Stomach (tissue), 9 donors: ENCODE data around the gene DDX31. TPM values are rescaled to one million over a fixed set of nuclear protein-coding genes. Genes with fewer than 3 reads are reported as not detected.

Source experiments
- DNase-seq, 2 donors: peaks; one replicate each; pipeline versions ENCODE4 v3.0.0 to v3.0.0-alpha.2; 2013 to 2019
- H3K27ac ChIP-seq, 5 donors: fragments of 200-600 bp in 4 of 5; sonication (generic) in 4 of 5; one replicate each; pipeline ENCODE4 v1.5.1; 2013 to 2019; ENCODE audit warnings: mild to moderate bottlenecking in 1 of 5, moderate library complexity in 1 of 5
- H3K27me3 ChIP-seq, 3 donors: fragments of 200-600 bp; sonication (generic); one replicate each; pipeline ENCODE4 v1.5.1; 2017 to 2019; ENCODE audit warnings: mixed run types in 1 of 3
- H3K36me3 ChIP-seq, 4 donors: fragments of 200-600 bp; sonication (generic); 1 replicate in 3 of 4; 2 replicates in 1 of 4; pipeline ENCODE4 v1.5.1; 2016 to 2019
- H3K4me1 ChIP-seq, 4 donors: fragments of 200-600 bp; sonication (generic); one replicate each; pipeline ENCODE4 v1.5.1; 2016 to 2019
- H3K4me3 ChIP-seq, 4 donors: fragments of 200-600 bp; sonication (generic) in 3 of 4; one replicate each; pipeline ENCODE4 v1.5.1; 2016 to 2019; ENCODE audit warnings: mild to moderate bottlenecking in 1 of 4
- H3K9me3 ChIP-seq, 4 donors: fragments of 200-600 bp; sonication (generic); one replicate each; pipeline ENCODE4 v1.5.1; 2016 to 2019
- EP300 ChIP-seq: sonication (generic); formaldehyde crosslinking; IDR thresholded peaks from one replicate; pipeline ENCODE4 v1.6.1; 2017; ENCODE audit warnings: antibody characterized with exemption
- POLR2A ChIP-seq, 4 donors: fragments of 450-650 bp; IDR thresholded peaks; one replicate each; pipeline ENCODE4 v1.6.1; 2016; ENCODE audit warnings: antibody characterized with exemption in 4 of 4, control low read depth in 2 of 4, mild to moderate bottlenecking in 1 of 4, moderate library complexity in 1 of 4
- POLR2AphosphoS5 ChIP-seq, 3 donors: sonication (generic); formaldehyde crosslinking; IDR thresholded peaks; one replicate each; pipeline ENCODE4 v1.6.1; 2016; ENCODE audit warnings: antibody characterized with exemption in 3 of 3
- WGBS, 5 donors: extraction: QIAGEN DNeasy Blood & Tissue Kit in 3 of 5; methylation state at CpG; one replicate each; pipeline versions ENCODE4 v1.1.5 to v1.1.7; 2013 to 2018; 5-methylcytosine and 5-hydroxymethylcytosine counted together
- intact Hi-C: fragments of 100-400 bp; cut with DNase I; formaldehyde crosslinking; loops from one replicate; pipeline ENCODE4 v1.15.1; 2023; ENCODE audit warnings: low total_unique reads
- polyA plus RNA-seq, 3 donors: library from polyadenylated mRNA; stranded (reverse); fragments of 200-250 nt; gene quantifications; one replicate each; pipeline ENCODE4 v1.2.3, GENCODE V29; 2013
- total RNA-seq, 5 donors: library from RNA; depleted of rRNA; stranded (reverse); fragments of >200 nt; gene quantifications; one replicate each; pipeline versions ENCODE4 v1.1.0 to v1.2.3, GENCODE V29; 2014 to 2016
- TF ChIP-seq, protein P1 (sequence below), 7 experiments: fragments of 450-650 bp in 4 of 7; fragments of 200-600 bp in 3 of 7; sonication (generic) in 3 of 7; IDR thresholded peaks; one replicate each; pipeline ENCODE4 v1.5.1; 2016 to 2019; ENCODE audit warnings: antibody characterized with exemption in 7 of 7, control low read depth in 2 of 7, mild to moderate bottlenecking in 1 of 7
- donor health status: healthy with polysubstance abuse.
- donor health status: Bipolar disorder and iron deficiency.
- donor health status: healthy.

The DDX31 gene
- total and polyA plus RNA-seq, 8 donors, result 3.1 to 26.8 (median 5.8) TPM

DNA sequence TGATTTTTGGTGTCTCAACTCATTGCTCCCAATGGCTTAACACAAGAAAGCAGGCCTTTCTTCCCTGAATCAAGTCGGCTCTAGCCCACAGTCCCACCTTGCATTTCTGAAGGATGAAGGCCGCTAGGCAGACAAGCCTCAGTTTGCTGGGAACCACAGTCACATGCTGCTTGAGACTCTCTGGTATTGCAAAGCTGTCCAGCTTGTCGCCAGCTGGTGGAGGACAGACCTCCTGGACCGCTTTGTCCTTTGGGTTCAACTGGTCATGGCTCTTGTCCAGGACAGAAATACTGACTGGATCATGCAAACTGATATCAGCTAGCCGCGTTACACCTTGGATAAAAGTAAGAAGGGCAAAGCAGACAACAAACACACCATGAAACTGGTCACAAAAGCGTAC is 23.1 kb downstream of the DDX31 start:
- 89 to 93% (median 90%) methylated on average over 7 of the region's 7 CpGs for WGBS, 5 donors
- no peaks in the 10 kb centered on the region for H3K9me3 ChIP-seq
- H3K27ac ChIP-seq, result no peak overlapping the region
- TF ChIP-seq POLR2AphosphoS5 (IDR thresholded peaks at IDR 0.05) (no peak), POLR2A (IDR thresholded peaks at IDR 0.05) (no peak), EP300 (no peak)
- TF ChIP-seq, protein P1, sequence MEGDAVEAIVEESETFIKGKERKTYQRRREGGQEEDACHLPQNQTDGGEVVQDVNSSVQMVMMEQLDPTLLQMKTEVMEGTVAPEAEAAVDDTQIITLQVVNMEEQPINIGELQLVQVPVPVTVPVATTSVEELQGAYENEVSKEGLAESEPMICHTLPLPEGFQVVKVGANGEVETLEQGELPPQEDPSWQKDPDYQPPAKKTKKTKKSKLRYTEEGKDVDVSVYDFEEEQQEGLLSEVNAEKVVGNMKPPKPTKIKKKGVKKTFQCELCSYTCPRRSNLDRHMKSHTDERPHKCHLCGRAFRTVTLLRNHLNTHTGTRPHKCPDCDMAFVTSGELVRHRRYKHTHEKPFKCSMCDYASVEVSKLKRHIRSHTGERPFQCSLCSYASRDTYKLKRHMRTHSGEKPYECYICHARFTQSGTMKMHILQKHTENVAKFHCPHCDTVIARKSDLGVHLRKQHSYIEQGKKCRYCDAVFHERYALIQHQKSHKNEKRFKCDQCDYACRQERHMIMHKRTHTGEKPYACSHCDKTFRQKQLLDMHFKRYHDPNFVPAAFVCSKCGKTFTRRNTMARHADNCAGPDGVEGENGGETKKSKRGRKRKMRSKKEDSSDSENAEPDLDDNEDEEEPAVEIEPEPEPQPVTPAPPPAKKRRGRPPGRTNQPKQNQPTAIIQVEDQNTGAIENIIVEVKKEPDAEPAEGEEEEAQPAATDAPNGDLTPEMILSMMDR (IDR thresholded peaks at IDR 0.05), result no peak
- H3K36me3 ChIP-seq, result peaks cover 66 to 100% (median 98%) of the 10 kb centered on the region in 4 donors
- intact Hi-C loops, result no loop called here
- H3K4me3 ChIP-seq, result no peak overlapping the region
- no peaks in the 10 kb centered on the region for H3K4me1 ChIP-seq
- no peaks in the 10 kb centered on the region for H3K27me3 ChIP-seq
- no peak for DNase-seq

DNA sequence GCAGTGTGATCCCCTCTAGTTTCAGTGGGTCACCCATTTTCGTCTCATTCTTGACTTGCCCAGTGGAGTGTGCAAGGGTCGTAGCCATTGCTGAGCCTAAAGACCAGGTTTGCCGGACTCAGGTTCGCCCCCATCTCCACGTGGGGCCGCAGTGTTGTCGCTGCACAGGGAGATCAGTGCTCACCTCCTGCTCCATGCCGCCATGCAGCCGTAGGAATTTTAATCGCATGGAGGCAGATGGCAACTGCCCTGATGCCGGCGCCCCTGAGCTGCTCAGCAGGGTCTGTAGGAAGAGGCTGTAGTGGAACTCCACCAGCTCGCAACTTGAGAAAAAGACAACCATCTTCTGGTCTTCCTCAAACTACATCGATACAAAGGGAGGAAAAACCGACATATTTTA is 24.1 kb downstream of the DDX31 start:
- Histone ChIP-seq H3K4me1 (no peaks in the 10 kb centered on the region), H3K27me3 (no peaks in the 10 kb centered on the region), H3K9me3 (no peaks in the 10 kb centered on the region), H3K4me3 (no peak overlapping the region), H3K27ac (no peak overlapping the region), H3K36me3 (peaks cover 69 to 100% (median 99%) of the 10 kb centered on the region in 4 donors)
- TF ChIP-seq POLR2AphosphoS5 (IDR thresholded peaks at IDR 0.05) (no peak), POLR2A (IDR thresholded peaks at IDR 0.05) (no peak), EP300 (no peak)
- TF ChIP-seq, protein P1 (IDR thresholded peaks at IDR 0.05), result no peak
- no peak for DNase-seq
- intact Hi-C loops, result no loop called here
- 92 to 98% (median 95%) methylated on average over 15 of the region's 15 CpGs for WGBS, 5 donors

DNA sequence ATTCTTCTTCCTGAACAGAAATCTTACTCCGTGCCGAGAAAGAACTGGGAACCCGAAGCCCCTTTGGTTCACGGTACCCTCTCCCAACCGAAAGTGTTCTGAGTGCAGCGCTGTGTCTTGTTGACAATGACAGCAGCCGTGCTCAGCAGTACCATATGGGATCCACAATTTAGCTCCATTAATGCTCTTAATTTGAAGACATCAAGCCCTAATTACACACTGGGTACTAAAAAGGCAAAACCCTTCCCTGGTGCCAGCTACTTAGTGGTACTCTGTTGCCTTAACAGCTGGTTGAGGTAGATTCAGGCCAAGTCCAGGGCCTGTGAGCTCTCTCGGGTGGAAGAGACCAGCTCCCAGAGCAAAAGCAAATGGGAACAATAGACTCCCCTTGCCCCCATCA is 24.5 kb downstream of the DDX31 start:
- no peaks in the 10 kb centered on the region for H3K9me3 ChIP-seq
- TF ChIP-seq POLR2AphosphoS5 (IDR thresholded peaks at IDR 0.05) (no peak), EP300 (no peak), POLR2A (IDR thresholded peaks at IDR 0.05) (no peak)
- TF ChIP-seq, protein P1 (IDR thresholded peaks at IDR 0.05), result no peak
- no peak for DNase-seq
- H3K4me3 ChIP-seq, result no peak overlapping the region
- WGBS, 5 donors, result 91 to 98% (median 96%) methylated on average over 8 of the region's 8 CpGs
- no peaks in the 10 kb centered on the region for H3K4me1 ChIP-seq
- intact Hi-C loops, result no loop called here
- peaks cover 67 to 100% (median 99%) of the 10 kb centered on the region in 4 donors for H3K36me3 ChIP-seq
- no peak overlapping the region for H3K27ac ChIP-seq
- no peaks in the 10 kb centered on the region for H3K27me3 ChIP-seq

DNA sequence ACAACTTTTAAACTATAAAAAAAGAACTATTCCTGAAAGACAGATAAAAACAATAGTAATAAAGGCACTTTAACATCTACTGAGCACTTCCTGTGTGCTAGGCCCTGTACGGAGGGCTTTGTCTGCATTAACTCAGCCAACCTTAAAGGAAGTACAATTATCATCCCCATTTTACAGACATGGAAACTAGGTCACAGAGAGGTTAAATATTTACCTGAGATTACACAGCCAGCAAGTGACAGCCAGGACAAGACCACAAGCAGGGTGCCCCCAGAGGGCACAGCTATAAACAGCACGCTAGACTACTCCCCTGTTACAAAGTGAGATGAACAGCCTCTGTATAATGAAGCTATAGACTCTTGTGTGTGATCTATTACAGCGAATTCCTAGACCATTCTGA is 25.5 kb downstream of the DDX31 start:
- 73 to 87% (median 84%) methylated on average over 3 of the region's 3 CpGs for WGBS, 5 donors
- H3K4me3 ChIP-seq, result no peak overlapping the region
- no peak overlapping the region for H3K27ac ChIP-seq
- H3K27me3 ChIP-seq, result no peaks in the 10 kb centered on the region
- intact Hi-C loops, result no loop called here
- no peaks in the 10 kb centered on the region for H3K4me1 ChIP-seq
- TF ChIP-seq POLR2AphosphoS5 (IDR thresholded peaks at IDR 0.05) (no peak), POLR2A (IDR thresholded peaks at IDR 0.05) (no peak), EP300 (no peak)
- TF ChIP-seq, protein P1 (IDR thresholded peaks at IDR 0.05), result no peak
- peaks cover 58 to 100% (median 98%) of the 10 kb centered on the region in 4 donors for H3K36me3 ChIP-seq
- no peaks in the 10 kb centered on the region for H3K9me3 ChIP-seq
- DNase-seq, result no peak
